HL-60 (cell line): ENCODE results near the gene CIROP.

ENCODE experiments used
- CTCF ChIP-seq: IDR thresholded peaks from one replicate; pipeline ENCODE4 v1.5.1; 2011; ENCODE audit warnings: low read length, control low read depth, inconsistent platforms; ENCODE audit not compliant: insufficient read depth
- GABPA ChIP-seq: IDR thresholded peaks from 2 replicates; pipeline ENCODE4 v1.6.1; 2012; ENCODE audit warnings: low read depth
- POLR2AphosphoS5 ChIP-seq: IDR thresholded peaks from 2 replicates; pipeline ENCODE4 v1.6.1; 2012; ENCODE audit warnings: low read depth
- SPI1 ChIP-seq: IDR thresholded peaks from 2 replicates; pipeline ENCODE4 v1.6.1; 2012; ENCODE audit warnings: low read depth, mild to moderate bottlenecking, borderline replicate concordance
- TF ChIP-seq, protein P1 (sequence below): IDR thresholded peaks from 2 replicates; pipeline ENCODE4 v1.6.1; 2012; ENCODE audit warnings: low read depth; ENCODE audit not compliant: insufficient replicate concordance

DNA sequence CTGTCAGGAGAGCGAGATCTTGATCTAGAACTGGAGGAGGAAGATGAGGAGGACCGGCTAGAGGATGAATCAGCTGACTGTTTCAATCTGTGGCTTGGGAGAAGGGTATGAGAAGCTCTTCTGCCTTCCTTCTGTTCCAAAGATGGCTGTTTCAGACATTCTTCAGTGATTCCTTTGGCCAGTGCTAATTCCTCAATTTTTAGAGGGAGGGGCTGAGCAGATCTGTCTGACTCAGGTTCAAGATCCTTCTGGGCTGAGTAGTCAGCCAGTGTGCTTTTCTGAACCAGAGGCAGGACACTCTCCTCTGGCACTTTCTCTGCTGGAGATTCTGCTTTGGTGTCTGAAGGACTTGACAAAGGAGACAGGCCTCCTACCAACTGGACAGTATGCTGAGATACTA is 25.1 kb downstream of the CIROP start:
- TF ChIP-seq CTCF, result no peak
- no peak for TF ChIP-seq POLR2AphosphoS5
- no peak for TF ChIP-seq SPI1
- TF ChIP-seq, protein P1, sequence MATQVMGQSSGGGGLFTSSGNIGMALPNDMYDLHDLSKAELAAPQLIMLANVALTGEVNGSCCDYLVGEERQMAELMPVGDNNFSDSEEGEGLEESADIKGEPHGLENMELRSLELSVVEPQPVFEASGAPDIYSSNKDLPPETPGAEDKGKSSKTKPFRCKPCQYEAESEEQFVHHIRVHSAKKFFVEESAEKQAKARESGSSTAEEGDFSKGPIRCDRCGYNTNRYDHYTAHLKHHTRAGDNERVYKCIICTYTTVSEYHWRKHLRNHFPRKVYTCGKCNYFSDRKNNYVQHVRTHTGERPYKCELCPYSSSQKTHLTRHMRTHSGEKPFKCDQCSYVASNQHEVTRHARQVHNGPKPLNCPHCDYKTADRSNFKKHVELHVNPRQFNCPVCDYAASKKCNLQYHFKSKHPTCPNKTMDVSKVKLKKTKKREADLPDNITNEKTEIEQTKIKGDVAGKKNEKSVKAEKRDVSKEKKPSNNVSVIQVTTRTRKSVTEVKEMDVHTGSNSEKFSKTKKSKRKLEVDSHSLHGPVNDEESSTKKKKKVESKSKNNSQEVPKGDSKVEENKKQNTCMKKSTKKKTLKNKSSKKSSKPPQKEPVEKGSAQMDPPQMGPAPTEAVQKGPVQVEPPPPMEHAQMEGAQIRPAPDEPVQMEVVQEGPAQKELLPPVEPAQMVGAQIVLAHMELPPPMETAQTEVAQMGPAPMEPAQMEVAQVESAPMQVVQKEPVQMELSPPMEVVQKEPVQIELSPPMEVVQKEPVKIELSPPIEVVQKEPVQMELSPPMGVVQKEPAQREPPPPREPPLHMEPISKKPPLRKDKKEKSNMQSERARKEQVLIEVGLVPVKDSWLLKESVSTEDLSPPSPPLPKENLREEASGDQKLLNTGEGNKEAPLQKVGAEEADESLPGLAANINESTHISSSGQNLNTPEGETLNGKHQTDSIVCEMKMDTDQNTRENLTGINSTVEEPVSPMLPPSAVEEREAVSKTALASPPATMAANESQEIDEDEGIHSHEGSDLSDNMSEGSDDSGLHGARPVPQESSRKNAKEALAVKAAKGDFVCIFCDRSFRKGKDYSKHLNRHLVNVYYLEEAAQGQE, result no peak
- TF ChIP-seq GABPA, result no peak
